Testis (tissue), 2 donors: Measurements from ENCODE around the gene SIKE1.

Experiments used
- CTCF ChIP-seq, 3 experiments: fragments of 450-650 bp in 2 of 3; fragments of 200-600 bp in 1 of 3; sonication (generic) in 1 of 3; IDR thresholded peaks; one replicate each; pipeline ENCODE4 v1.5.1; 2016 to 2019; ENCODE audit warnings: antibody characterized with exemption in 3 of 3, mild to moderate bottlenecking in 2 of 3, moderate library complexity in 1 of 3
- POLR2A ChIP-seq: fragments of 450-650 bp; IDR thresholded peaks from one replicate; pipeline ENCODE4 v1.6.1; 2017; ENCODE audit warnings: antibody characterized with exemption, mild to moderate bottlenecking, moderate library complexity

- no peak for TF ChIP-seq CTCF (IDR thresholded peaks at IDR 0.05)
- TF ChIP-seq POLR2A = no peak
Measured at GRCh38 chr1:114741963-114742746, 38.3 kb downstream of the SIKE1 start.
